Measurements from ENCODE around the gene CHD1L.
"Not testable (repeated sequence)": the region's sequence is repeated elsewhere in the genome, so short reads cannot be mapped to it uniquely, and the experiment has no call there.

CHD1L gene

GRCh38 chr1:147242449-147243227, at the start of gene CHD1L:
Gene CHD1L (plus strand): TSS chr1:147242684. CDS start chr1:147242704, 20 bp downstream.
- DNase-seq (ENCODE audit: low spot score): peak; percentile 96

- not testable (repeated sequence) for DNase-seq (ENCODE audit: low spot score)
Observed at GRCh38 chr1:147197324-147197723, 45.2 kb upstream of the CHD1L start.

GRCh38 chr1:147201276-147201675, 41.2 kb upstream of the CHD1L start:
- DNase-seq (ENCODE audit: low spot score): no peak

DNA sequence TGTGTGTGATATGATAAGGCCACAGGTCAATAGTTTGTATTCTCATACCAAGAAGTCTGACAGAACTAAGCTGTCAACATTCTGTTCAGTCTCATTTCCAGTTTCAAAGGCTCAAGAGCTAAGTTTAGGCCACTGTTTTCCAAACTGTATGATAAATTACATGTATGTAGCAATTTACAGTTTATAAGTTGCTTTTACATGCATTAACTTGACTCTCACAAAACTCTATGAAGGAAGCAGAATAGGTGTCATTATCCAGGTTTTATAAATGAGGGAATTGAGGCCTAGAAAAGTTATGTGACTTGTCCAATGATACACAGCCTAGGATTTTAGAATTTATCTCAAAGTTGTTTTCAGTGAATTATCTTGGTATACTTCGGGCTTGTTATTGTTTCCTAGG, 40.7 kb upstream of the CHD1L start:
- no peak for DNase-seq (ENCODE audit: low spot score)

GRCh38 chr1:147202576-147202975, 39.9 kb upstream of the CHD1L start:
- DNase-seq (ENCODE audit: low spot score): no peak

DNA sequence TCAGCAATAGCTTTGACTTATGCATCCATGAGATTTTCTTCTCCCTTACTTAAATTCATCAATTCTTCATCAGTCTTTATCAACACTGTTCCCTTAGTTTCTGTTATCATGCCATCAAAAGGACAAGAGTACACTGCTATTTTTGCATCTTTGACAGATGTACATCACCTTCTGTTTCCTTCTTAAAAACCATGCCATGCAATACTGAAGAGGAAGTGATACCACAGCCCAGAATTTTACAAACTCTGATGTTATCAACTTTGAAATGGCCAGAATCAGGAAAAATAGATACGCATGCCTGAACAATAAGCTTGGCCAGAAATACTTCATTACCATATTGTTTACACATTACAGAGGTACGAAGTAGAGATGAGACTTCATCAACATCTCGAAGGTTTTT, 38.4 kb upstream of the CHD1L start:
- no peak for DNase-seq (ENCODE audit: low spot score)

DNA sequence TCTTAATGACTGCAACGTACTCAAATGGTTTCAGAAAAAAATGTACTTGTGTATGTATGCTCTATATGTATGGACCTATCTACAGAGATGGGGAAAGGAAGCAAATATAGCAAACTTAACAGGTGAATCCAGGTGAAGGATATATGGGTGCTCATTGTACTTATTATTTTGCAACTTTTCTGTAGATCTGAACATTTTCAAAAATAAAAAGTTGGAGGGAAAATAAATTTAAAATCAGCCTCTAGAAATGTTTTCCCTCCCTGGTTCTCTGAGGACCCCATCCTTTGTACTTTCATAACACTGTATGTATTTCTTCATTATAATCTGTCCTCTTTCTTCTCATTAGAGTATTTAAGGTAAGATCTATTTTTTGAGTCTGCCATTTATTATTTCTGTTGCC, 35.3 kb upstream of the CHD1L start:
- DNase-seq (ENCODE audit: low spot score): no peak

DNA sequence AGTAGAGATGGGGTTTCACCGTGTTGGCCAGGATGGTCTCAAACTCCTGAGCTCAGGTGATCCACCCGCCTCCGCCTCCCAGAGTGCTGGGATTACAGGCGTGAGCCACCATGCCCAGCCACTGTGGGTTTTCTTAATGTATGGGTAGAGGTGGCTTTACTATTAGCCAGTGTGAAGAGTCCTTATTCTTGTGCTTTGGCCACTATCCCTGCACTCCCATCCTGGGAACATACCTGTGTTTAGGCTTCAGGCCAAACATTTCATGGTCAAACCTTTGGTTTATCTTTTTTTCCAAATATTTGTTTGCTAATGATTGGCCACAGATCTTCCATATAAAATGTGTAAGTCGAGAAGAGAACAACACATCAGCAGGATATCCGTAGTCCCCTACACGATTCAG, 33.9 kb upstream of the CHD1L start:
- DNase-seq (ENCODE audit: low spot score): no peak

DNA sequence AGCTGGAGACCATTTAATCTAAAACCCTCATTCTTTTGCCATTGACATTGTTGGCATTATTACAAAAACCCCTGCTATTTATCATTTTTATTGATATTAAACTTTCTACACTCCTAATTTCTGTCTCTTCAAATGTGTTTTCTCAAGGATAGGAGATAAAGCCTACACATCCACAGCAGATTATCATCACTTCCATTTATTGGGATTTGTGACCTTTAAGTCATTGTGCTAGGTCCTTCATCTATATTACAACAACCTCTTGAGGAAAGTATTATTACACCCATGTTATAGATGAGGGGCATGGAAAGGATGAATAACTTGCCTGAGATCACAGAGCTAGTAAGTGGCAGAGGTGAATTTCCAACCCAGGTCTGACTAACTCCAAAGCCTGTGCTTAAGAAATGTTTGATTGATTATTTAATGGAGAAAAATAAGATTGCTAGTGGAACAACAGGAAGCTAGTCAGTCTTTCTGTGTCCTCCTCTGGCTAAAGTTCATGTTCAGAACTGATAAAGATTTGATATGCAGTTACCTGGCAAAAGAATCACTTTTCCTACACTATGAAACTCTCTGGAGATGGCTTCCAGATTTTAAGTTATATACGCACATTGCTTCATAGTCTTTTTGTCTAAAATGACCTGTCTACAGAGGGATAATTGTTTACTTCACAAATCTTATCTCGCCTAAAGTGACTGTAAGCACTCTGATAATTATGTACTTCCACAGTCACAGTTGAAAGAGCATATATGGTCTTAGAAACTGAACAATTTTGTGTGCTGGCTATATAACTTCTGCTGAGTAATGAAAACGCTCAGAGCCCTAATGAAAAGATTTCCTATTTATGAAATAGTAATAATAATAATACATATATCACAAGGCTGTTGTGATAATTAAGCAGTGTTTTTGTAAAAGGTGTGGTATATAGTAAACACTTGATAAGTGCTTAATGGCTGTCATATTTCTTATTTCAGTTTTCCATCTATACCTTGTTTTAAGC, 32.4 kb upstream of the CHD1L start:
- DNase-seq (ENCODE audit: low spot score): no peak

GRCh38 chr1:147210987-147211386, 31.5 kb upstream of the CHD1L start:
- DNase-seq (ENCODE audit: low spot score): no peak

DNA sequence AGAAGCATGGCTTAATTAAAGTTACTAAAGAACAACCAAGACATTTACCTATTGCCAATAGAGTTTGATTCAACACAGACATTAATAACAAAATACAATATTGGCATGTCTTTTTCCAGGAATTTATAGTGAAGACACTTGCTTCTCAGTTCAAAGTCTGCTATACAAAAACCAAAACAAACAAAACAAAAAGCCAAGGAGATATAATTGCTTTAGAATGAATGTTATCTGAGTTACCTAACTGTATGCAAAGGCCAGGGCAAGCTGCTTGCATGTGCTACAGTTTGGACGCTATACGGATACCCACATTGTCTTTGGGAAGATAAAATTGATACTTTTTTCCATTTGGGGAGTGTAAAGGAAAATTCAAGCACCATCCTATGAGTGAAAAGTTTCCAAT, 30.9 kb upstream of the CHD1L start:
- no peak for DNase-seq (ENCODE audit: low spot score)

GRCh38 chr1:147213271-147213670, 29.2 kb upstream of the CHD1L start:
- DNase-seq (ENCODE audit: low spot score): no peak

- no peak for DNase-seq (ENCODE audit: low spot score)
Observed at GRCh38 chr1:147214325-147214724, 28.2 kb upstream of the CHD1L start.

GRCh38 chr1:147214842-147215539, 27.5 kb upstream of the CHD1L start:
- DNase-seq (ENCODE audit: low spot score): no peak

DNA sequence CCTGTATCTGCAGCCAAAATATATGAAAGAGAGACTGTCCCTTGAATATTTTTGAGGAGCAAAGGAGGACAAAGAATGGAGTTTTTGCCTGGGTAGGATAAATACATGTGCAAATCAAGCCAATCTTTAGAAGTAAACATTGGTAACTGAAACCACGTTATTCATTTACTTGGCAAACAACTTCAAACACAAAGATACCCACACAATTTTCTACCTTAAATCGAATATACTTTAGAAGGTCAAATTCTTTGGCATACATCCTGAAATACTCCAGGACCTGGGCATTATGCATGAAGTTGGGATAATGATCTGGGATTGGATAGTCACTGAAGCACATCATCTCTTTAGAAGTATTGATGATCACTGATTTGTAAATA, 27.0 kb upstream of the CHD1L start:
- no peak for DNase-seq (ENCODE audit: low spot score)

DNA sequence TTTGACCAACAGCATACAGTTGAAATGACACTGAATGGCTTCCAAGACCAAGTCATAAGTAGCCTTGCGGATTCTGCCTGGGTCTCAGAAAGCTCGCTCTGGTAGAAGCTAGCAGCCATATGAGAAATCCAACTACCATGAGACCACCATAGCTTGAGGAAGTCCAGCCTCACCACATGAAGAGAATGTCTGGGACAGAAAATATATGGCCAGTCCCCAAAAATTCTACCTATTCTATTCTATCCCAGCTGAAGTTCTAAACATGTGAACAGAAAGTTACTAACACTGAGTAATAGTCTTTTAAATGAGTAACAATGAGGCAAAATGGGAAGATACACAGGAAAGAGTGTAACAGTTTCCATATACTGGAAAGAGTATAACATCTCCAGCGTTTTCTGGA, 26.4 kb upstream of the CHD1L start:
- no peak for DNase-seq (ENCODE audit: low spot score)

DNA sequence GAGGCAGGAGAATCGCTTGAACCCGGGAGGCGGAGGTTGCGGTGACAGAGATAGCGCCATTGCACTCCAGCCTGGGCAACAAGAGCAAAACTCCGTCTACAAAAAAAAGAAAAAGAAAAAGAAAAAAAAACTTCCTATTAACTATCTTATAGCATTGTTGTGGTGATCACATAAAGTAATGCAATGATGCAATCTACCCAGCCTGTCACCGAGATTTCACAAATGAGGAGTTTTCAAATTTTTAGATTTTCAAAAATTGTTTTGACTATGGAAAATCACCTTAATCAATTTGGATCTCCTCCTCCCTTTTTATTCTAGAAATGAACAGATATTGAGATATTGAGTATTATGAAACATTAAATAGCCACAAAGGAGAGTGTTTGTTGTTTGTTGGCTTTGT, 25.3 kb upstream of the CHD1L start:
- DNase-seq (ENCODE audit: low spot score): no peak

DNA sequence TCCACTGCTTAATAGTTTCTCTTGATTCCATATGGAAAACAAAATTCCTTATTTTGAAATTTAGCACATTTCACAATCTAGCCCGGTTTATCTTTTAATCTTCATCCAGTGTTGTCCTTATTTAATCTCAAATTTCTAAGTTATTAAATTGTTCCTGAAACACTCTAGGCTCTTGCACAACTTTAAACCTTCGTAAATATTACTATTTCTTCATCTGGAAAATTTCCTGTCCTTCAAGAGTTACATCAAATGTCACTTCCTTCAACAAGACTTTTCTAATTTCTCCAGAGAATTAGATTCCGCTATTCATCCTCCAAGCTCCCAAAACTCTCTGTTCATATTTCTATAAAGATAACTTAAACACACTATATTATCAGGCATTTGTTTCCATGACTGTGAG, 23.9 kb upstream of the CHD1L start:
- no peak for DNase-seq (ENCODE audit: low spot score)

GRCh38 chr1:147223740-147224615, 18.5 kb upstream of the CHD1L start:
- no peak for DNase-seq (ENCODE audit: low spot score)

DNA sequence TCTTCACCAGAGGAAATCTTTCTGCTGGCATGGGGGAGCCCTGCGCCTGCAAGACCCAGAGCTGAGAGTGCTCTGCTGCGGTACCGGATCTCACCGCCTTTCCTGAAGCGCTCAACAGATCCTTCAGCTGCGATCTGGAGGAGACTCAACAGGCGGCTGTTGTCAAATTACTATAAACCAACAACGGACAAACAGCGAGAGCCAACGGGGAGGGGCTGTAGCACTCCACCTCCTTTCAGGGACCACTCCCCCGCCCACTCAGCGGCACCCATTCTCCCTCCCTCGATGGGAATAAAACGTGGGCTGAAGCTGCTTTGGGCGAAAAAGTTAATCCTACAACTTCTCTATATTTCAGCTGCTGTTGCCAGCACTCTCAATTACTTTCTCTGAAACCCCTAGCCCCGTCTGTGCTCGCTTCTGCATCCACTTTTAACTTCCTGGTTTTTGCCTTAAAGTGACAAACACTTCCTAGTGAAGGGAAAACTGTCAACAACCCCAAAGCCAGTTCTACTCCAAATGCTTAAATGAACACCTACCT, 17.2 kb upstream of the CHD1L start, which contains the start of gene FMO5:
TSS of gene FMO5 (minus strand) at position 147 of the 538 bp plus-strand sequence. CDS start 310 bp downstream, outside the sequence.
- DNase-seq (ENCODE audit: low spot score): peak; percentile 72

DNA sequence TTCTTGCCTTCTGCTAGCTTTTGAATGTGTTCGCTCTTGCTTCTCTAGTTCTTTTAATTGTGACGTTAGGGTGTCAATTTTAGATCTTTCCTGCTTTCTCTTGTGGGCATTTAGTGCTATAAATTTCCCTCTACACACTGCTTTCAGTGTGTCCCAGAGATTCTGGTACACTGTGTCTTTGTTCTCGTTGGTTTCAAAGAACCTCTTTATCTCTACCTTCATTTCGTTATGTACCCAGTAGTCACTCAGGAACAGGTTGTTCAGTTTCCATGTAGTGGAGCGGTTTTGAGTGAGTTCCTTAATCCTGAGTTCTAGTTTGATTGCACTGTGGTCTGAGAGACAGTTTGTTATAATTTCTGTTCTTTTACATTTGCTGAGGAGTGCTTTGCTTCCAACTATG, 11.5 kb upstream of the CHD1L start:
- not testable (repeated sequence) for DNase-seq (ENCODE audit: low spot score)

Measured in Ammon's horn (tissue), 1 donor.